Omental fat pad (tissue), 4 donors: ENCODE measurements around the gene CSRP1. TPM values are rescaled to one million over a fixed set of nuclear protein-coding genes. Genes with fewer than 3 reads are reported as not detected.

Experiments used
- ATAC-seq: fragments of 150-250 bp; one replicate; pipeline ENCODE4 v1.9.1; 2016; ENCODE audit warnings: mild to moderate bottlenecking, moderate library complexity; ENCODE audit not compliant: low FRiP score
- DNase-seq: peaks from one replicate; pipeline ENCODE4 v3.0.0-alpha.2; 2019; ENCODE audit warnings: low spot score
- CTCF ChIP-seq, 3 donors: fragments of 450-650 bp; IDR thresholded peaks; one replicate each; pipeline ENCODE4 v1.5.1; 2016 to 2017; ENCODE audit warnings: antibody characterized with exemption in 3 of 3, mild to moderate bottlenecking in 3 of 3, moderate library complexity in 2 of 3
- total RNA-seq, 4 donors: library from RNA; depleted of rRNA; stranded (reverse); fragments of >200 nt; gene quantifications; one replicate each; pipeline ENCODE4 v1.1.0, GENCODE V29; 2016

The CSRP1 gene
- total RNA-seq, 4 donors from 2014 or later = 258 to 670 (median 416) TPM

DNA sequence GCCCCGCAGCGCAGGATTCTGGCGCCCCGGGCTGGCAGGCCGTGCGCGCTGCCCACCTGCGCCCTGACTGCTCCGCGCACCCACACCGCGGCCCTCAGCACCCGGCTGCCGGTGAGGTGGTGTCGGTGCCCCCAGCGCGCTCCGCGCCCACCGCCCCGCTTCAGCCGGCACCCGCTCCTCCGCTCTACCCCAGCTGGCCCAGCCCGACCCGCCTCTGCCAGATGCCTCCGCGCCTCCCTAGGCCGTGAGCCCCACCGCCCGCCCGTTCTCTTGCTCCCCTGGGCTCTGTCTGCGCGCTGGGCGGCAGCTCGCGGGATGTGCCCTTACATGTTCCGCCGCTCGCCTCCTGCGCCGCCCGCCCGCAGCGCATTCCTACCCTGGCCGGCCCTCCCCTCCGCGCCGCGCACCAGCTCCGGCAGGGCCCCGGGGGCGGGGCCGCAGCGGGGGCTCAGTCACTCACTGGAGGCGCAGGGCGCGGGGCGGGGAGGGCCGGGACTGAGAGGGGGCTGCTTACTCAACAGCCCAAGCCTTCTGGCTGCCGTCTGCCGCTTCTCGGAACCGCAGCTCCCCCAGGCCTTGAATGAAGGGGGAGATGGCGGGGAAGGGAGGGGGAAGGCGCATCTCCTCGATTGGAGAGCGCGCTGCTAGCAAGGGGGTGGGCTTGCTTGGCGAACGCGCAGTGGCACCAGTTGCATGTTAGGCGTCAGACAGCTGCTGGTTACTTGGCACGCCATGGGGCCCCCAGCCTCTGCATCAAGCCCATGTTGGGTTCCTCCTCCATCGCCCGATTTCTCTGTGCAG lies 37.9 kb downstream of the CSRP1 start, which contains the start of gene PHLDA3:
TSS of gene PHLDA3 (minus strand) at position 345 of the 801 bp plus-strand sequence. CDS start 402 bp downstream, outside the sequence.
- no peak for TF ChIP-seq CTCF (IDR thresholded peaks at IDR 0.05)
- ATAC-seq = peak; percentile 87
- DNase-seq = peak; percentile 59

- ATAC-seq (no peak), DNase-seq (no peak)
- TF ChIP-seq CTCF (IDR thresholded peaks at IDR 0.05) = no peak
These were observed 38.5 kb downstream of the CSRP1 start for GRCh38 chr1:201468501-201468843.

- DNase-seq (no peak), ATAC-seq (no peak)
These were observed 40.4 kb downstream of the CSRP1 start for GRCh38 chr1:201466492-201466891.

GRCh38 chr1:201465698-201466290 lies 41.1 kb downstream of the CSRP1 start:
- no peak for TF ChIP-seq CTCF (IDR thresholded peaks at IDR 0.05)
- DNase-seq (no peak), ATAC-seq (no peak)

More at GRCh38 chr1:201466492-201466891, 40.4 kb downstream of the CSRP1 start:
- no peak for TF ChIP-seq CTCF (IDR thresholded peaks at IDR 0.05)

GRCh38 chr1:201463071-201463552 lies 43.8 kb downstream of the CSRP1 start:
- DNase-seq = no peak
- ATAC-seq = no peak
- no peak for TF ChIP-seq CTCF (IDR thresholded peaks at IDR 0.05)

GRCh38 chr1:201461645-201462441 lies 45.1 kb downstream of the CSRP1 start:
- no peak for TF ChIP-seq CTCF (IDR thresholded peaks at IDR 0.05)
- ATAC-seq (peak; percentile 60), DNase-seq (no peak)
